GM12801 (cell line): ENCODE data around the gene MRPL44.

Source experiments
- TF ChIP-seq, protein P1 (sequence below): IDR thresholded peaks from one replicate; pipeline ENCODE4 v1.5.1; 2011; ENCODE audit warnings: control low read depth; ENCODE audit not compliant: insufficient read length; ENCODE audit errors: extremely low read depth

Gene MRPL44

DNA sequence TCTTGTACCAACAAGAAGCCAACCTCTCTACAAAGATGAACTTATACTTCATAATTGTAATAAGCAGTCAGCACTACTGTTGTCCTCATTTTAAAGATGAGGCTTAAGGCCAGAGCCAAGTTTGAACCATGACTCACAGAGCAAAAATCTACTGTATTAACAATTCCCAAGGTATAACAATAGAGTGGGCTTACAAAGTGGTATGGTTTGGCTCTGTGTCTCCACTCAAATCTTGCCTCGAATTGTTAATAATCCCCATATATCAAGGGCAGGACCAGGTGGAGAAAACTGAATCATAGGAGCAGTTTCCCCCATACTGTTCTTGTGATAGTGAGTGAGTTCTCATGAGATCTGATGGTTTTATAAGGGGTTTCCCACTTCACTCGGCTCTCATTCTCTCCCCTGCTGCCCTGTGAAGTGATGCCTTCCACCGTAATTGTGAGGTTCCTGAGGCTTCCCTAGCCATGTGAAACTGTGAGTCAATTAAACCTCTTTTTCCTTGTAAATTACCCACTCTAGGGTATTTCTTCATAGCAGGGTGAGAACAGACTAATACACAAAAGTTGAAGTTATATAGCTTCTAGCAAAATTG is 19.5 kb downstream of the MRPL44 start:
- TF ChIP-seq, protein P1, sequence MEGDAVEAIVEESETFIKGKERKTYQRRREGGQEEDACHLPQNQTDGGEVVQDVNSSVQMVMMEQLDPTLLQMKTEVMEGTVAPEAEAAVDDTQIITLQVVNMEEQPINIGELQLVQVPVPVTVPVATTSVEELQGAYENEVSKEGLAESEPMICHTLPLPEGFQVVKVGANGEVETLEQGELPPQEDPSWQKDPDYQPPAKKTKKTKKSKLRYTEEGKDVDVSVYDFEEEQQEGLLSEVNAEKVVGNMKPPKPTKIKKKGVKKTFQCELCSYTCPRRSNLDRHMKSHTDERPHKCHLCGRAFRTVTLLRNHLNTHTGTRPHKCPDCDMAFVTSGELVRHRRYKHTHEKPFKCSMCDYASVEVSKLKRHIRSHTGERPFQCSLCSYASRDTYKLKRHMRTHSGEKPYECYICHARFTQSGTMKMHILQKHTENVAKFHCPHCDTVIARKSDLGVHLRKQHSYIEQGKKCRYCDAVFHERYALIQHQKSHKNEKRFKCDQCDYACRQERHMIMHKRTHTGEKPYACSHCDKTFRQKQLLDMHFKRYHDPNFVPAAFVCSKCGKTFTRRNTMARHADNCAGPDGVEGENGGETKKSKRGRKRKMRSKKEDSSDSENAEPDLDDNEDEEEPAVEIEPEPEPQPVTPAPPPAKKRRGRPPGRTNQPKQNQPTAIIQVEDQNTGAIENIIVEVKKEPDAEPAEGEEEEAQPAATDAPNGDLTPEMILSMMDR, result no peak

DNA sequence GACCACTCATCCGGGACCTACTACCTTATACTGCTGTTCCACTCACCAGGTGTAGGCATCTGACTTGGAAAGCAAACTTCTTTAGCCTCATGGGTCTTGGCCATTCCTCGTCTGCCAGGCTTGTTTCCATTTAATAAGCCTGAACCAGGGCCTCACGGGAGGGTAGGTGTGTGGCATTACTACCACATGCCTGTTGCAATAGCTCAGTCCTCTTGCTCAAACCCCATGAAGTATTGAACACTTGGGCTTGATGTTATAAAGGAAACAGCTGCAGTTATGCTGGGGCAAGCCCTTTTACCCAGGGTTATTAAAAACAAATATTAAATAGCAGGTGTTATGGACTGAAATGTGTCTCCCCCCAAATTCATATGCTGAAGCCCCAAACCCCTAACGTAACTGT is 21.2 kb downstream of the MRPL44 start:
- TF ChIP-seq, protein P1, result no peak

DNA sequence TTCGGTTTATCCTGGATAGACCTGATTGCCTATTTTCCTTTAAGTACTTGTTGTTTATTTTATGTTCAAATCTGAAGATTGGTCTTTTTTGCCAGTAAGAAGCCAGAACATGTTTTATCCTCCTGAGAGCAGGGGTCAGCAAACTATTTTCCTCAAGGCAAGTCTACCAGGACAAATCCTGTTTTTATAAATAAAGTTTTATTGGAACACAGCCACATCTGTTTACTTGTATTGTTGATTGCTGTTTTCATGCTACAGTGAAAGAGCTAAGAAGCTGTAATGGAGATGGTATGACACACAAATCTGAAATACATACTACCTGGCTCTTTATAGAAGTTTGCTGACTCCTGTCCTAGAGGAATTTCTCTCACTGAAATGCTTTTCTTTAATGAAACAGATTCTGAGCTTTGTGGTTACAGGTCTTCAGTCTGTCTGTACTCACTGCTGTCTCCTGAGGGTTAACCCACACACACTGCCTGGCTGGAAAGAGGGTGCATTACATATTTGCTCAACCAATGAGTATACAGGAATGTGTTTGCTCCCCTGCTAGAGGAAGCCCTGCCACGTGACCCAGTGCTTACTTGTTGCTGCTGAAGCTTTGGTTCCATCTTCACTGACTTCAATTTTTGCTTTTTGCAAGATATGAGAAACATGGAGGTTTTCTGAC is 22.6 kb downstream of the MRPL44 start:
- TF ChIP-seq, protein P1, result no peak

DNA sequence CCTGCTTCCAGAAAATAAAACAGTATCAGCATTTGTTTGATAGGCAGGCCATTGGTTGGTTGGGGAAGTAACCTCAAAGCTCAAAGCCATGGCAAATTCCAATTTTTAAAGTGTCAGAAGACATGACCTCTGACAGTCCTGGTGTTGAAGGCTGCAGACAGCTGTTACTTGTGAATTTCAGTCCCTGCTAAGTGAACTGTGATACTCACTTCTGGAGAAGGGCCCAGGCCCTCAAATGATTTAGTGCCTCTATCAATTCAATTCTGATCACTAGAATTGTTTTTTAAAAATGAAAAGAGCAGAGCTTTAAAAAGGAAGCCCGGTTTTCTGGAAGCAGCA is 23.1 kb downstream of the MRPL44 start:
- TF ChIP-seq, protein P1, result no peak

DNA sequence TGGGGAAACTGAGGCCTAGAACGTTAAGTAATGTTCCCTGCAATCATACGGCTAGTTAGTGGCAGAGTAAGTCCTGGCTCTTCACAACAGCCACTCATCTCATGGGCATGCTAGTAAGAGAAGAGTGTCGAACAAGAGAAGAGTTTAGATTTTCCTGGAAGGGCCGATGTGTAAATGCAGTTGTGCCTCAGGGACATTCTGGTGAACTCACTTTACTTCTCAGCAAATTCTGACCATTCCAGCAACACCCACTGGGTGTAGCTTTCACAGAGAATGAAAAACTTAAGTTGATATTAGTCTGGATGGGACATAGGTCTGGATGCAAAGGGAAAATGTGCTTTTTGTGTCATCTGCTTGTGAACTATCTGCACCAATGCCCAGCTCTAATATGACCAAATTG is 23.5 kb downstream of the MRPL44 start:
- TF ChIP-seq, protein P1, result no peak

DNA sequence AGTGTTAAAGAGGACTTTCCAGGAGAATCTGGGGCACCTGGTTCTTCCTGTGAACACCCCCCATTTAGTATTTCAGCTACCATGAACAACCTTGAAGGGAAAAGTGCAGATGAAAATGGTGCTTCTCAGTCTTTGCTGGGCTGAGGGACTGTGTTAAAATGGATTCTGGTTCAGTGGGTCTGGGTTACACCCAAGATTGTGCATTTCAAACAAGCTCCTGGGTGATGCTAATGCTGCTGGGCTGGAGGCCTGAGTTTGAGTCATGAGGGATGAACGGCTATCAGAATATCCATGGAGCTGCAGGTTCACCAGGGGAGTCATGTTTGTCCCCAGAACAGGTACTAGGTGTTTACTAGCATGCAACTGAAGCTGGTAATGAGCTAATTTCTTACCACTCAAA is 24.0 kb downstream of the MRPL44 start:
- TF ChIP-seq, protein P1, result no peak

DNA sequence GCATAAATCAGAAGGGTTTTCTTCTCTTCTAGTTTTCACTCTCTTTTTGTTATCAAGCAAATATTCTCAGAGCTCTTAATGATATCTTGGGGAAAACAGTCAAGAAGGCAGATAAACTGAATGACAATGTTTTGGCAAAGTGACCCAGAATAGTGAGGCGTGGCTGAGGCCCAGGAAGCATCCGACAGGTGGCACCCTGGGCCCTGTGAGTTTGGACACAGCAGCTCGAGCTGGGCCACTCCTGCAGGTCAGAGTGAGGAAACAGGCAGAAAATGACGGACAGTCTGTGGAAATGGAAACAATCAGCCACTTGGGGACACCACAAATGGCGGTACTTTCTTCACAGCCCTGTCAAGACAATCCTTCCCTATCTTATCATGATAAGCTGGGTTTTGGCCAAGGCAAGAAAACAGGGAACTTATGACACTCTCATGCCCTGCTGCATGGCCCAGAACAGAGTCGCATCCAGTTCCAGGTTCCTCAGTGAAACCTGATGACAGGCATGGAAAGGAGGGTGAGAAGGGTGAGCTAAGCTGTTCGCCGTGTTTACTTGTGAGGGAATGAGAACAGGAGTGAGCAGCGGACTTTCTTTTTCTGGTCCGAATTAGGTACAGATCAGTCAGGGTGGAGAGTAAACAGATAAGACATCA is 32.1 kb downstream of the MRPL44 start:
- TF ChIP-seq, protein P1, result no peak
